Activated CD4-positive, alpha-beta T cell treated with anti-CD3 and anti-CD28 coated beads, Interleukin-2, amount 50 U/mL, for 24 hours (primary cell): ENCODE measurements around the gene POLD4.

Experiments
- DNase-seq, 2 donors: peaks; one replicate each; pipeline ENCODE4 v3.0.0-alpha.2; 2020; ENCODE audit warnings: low read depth in 1 of 2, low spot score in 1 of 2

The POLD4 gene

DNA sequence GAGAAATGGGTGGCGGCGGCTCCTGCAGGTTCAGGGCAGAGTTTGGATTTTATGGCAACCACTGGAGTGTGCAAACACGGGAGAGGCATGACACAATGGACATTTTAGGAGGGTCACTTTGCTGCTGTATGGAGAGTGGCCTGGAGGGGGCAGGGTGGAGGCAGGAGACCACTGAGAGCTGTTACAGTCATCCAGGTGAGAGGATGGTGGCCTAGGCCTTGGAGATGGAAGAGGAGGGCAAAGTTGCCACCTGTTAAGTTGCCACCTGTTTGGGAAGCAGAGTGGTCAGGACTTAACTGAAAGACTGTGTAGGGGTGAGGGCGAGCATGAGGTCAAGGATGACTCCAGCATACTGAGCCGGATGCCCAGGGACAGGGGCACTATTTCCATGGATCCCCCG, 36.1 kb upstream of the POLD4 start:
- DNase-seq: no peak

DNA sequence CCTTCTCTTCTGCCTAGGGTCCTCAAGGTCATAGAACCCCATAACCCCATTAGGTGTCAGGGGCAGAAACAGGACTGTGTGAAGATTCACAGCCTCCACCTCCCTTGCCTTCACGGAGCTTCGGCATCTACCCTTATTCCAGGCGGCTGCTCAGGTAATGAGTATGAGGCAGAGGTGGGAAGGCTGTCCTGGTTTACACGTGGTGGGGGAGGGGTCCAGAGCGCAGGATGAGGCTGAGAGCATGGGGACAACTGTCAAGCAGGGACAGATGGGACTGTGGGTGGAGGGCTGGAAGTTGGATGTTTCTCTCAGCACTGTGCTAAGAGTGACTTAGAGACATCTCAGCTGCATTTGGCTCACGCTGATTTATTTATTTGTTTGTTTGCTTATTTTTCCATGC, 34.2 kb upstream of the POLD4 start:
- no peak for DNase-seq

GRCh38 chr11:67387069-67387468, 33.7 kb upstream of the POLD4 start:
- DNase-seq: no peak

- no peak for DNase-seq
Observed at GRCh38 chr11:67384851-67385366, 31.6 kb upstream of the POLD4 start.

DNA sequence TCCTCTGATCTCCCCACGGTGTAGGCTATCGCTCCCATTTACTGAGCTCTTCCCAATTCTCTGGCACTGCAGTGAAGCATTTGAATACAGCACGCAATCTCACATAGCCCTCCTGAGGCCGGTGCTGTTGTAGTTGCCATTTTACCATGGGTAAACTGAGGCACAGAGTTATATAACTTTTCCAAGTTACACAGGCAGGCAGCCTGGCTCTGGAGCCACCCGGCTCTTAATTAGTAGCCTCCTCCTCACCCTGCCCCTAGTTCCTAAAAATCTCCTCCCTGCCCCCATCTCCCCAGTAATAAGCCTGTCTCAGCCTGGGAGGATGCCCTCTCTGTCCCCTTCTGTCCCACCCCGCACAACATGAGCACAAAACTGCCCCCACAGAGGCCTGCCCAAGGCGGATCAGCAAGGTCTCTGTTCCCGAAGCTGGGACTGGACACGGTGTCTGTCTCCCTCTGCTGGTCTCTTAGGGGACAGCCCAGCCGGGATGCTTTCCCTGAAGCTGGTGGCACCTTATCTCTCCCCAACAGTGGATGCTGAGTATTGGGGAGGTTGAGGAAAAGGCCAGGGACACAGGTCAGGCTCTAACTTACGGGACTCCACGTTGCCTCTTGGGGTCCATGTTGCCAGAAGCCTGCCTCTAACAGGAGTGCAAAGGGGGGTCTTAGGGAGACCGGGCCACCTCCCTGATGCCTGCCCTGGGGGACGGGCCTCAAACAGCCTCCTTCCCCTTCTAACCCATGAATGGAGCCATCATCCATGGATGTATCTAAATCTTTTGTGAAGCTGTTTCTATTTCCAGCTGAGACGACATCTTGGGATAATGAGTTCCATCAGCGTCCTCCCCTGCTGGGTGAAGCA, 29.2 kb upstream of the POLD4 start:
- DNase-seq: peak; percentile 70 to 80

DNA sequence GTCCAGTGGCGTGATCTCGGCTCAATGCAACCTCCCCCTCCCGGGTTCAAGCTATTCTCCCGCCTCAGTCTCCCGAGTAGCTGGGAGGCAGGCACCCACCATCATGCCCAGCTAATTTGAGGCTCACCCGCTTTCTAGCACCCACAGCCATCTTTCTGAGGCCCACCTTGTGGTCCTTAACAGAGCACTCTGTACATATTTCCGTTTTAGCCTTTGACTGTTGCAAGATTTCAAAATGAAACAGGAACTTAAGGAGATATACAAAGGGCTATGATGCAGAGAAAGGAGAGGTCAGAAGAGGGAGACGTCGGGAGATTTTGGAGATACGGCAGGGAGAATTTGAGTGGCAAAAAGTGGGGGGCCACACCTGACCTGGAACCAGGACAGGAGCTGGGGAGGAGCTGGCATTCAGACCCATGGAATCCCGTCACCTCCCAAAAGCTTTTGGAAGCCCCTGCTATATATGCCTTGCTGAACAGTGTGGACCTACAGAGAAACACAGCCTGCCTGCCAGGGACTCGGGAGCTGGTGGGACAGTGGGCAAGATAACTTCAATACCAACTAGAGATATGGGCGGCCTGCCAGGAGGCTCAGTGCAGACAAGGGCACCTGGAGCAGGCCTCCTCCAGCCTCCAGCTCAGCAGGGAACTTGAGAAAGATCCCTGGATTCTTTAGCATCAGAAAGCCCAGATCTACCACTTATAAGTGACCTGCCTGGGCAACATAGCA, 28.1 kb upstream of the POLD4 start:
- DNase-seq: no peak

GRCh38 chr11:67379061-67380058, 26.0 kb upstream of the POLD4 start:
- DNase-seq: no peak

DNA sequence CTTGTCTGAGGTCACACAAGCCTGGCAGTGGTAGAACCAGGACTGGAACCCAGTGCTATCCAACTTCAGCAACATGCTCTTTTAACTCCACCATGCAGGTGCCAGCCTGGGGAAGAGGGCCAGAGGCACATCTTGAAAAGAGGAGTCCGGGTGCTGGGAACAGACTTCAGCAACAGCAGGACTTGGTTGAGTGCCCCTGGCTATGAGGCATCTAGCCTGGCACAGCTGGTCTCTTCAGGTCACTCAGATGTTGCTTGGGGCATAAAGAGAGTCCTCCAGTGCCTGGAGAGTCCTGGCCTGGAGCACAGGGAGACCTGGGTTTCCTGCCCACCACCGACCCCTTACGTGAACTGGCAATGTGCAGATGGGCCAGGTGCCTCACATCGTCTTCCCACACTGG, 25.2 kb upstream of the POLD4 start:
- DNase-seq: no peak

GRCh38 chr11:67376873-67377808, 23.8 kb upstream of the POLD4 start:
- no peak for DNase-seq

DNA sequence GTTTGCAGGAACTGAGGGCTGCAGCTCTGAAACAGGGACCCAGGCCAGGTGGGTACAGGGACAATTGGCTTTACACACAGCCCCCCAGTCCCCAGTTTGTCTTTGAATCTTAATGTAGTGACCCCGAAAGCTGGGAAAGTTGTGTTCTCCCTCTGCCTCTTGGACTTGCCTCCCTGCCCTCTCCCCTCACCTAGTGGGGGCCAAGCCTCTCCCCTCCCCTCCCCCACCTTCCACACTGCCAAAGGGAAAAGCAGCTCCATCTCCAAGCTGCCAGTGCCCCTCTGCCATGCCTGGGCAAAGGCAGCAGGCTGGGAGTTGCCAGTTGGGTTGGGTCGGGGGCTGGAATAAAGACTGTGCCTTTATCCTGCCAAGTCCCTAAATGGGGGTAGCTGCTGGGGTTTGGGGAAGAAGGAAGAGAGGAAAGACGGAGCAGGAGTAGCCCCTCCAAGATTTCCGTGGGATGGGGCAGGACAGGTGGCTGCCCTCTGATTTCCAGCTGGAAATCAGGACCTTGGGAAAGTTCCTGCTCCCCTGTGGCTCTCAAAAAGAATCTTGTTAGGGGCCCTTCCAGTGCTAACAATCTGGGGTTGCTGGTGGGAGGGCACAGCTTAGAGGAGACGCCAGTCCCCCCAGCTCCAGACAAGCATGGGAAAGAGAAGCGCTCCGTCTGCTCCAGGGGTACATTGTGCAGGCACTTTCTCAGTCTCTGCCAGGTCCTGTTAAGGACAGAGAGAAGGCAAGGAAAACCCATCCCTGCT, 22.9 kb upstream of the POLD4 start:
- DNase-seq: no peak

DNA sequence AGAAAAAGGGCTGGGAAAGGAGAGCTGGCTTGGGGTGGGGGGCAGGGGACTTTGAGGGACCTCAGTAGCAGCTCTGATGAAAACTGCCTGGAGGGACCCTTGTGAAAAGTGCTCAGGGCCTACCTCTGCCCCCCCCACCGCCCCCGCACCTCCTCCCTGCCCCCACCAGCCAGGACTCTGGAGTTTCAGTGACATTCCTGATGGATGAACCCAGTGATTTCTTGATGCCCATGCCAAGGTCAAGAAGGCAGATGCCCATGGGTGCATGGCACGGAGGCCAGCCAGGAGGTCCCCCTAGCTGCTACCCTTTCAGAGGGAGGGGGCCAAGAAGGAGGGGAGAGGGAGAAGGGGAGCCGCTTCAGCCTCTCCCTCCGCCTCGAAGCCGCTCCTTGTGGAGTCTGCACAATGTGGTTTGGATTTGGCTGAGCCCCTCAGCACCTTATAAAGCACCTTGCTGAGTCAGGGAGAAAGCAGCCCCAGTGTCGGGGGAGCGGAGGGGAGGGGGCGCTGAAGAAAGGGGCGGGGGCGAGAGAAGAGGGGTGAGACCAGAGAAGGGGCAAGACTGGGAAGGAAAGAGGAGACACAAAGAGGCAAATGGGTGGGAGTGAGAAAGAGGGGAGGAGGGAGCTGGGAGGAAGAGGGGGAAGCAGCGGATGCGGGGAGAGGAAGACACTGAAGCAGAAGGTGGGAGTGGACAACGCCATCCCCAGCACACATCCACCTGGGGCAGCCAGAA, 22.1 kb upstream of the POLD4 start:
- no peak for DNase-seq

DNA sequence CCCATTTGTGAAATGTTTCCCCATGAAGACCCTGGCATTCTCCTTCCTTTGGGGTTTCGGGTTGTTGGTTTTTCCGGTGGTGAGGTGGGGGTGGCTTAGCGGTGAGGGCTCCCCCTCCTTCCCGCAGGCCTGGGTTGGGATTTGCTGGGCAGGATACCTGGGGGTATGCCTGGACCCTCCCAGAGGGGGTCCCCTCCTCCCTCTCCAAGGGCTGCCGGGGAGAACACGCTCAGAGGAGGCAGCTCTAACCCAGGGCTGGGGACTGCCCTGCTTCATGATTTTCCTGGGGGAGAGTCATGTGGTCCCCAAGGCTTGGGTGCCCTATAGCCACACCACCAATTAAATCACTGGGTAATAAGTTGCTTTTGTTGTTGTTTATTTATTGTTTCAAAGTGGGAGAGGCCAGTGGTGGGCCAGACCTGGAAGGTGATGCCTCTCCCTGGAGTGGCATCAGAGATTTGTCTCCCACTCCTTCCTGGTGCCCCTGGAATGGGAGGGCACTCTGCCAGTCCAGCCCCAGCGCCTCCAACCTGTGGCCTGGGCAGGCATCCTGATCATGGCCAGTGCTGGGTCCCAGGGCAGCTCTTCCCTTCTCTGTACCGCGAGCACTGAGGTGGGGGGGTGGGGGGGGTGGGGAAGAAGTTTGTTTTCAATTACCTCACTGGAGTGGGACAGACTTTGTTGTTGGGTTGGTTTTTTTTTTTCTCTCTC, 21.4 kb upstream of the POLD4 start:
- no peak for DNase-seq

- peak in 1 of 2 donors; percentile 46 for DNase-seq
Observed at GRCh38 chr11:67373648-67374570, 20.6 kb upstream of the POLD4 start.

GRCh38 chr11:67372993-67373647, 19.8 kb upstream of the POLD4 start, which contains the start of gene CLCF1:
Gene CLCF1, minus strand, starts transcription at chr11:67373598. Its CDS starts 59 bp downstream, at chr11:67373539.
- no peak for DNase-seq

- no peak for DNase-seq
Observed at GRCh38 chr11:67372321-67372992, 19.1 kb upstream of the POLD4 start.

GRCh38 chr11:67371911-67372320, 18.6 kb upstream of the POLD4 start:
- no peak for DNase-seq
